PC-3 (cell line): ENCODE data around the gene REV1.

Experiments used
- CTCF ChIP-seq: fragments of 300-600 bp; sonication (generic); conservative IDR thresholded peaks from 2 replicates; pipeline ENCODE4 v1.5.1; 2017; ENCODE audit warnings: antibody characterized with exemption, low read depth, mild to moderate bottlenecking, low read length
- EZH2 ChIP-seq: fragments of 300-600 bp; sonication (generic); IDR thresholded peaks from one replicate; pipeline ENCODE4 v1.6.1; 2017; ENCODE audit warnings: antibody characterized with exemption, mild to moderate bottlenecking, low read length; ENCODE audit not compliant: unreplicated experiment

GRCh38 chr2:99399795-99400194 lies 90.0 kb downstream of the REV1 start:
- TF ChIP-seq CTCF (no peak), EZH2 (no peak)
